Heart left ventricle (tissue), 13 donors: ENCODE results near the gene GPR137C.

Source experiments
- CTCF ChIP-seq, 12 donors: fragments of 200-600 bp; sonication (generic) in 4 of 12; IDR thresholded peaks; one replicate each; pipeline versions ENCODE4 v1.5.0 to v1.8.0; 2018 to 2022; ENCODE audit warnings: antibody characterized with exemption in 12 of 12, mild to moderate bottlenecking in 5 of 12
- POLR2A ChIP-seq, 2 donors: fragments of 450-650 bp; IDR thresholded peaks; one replicate each; pipeline ENCODE4 v1.6.1; 2017; ENCODE audit warnings: antibody characterized with exemption in 2 of 2, mild to moderate bottlenecking in 2 of 2, moderate library complexity in 2 of 2
- donor health status: ischemic (EF 13 %, LVEDD 7.1; RV severe dilation, severe dysfunction).
- donor health status: DM: no; HTN: yes; CAD: no.
- donor health status: DM: no; HTN: no; CAD: no.
- donor health status: ischemic (EF 25% LVEDD 6.9; RV normal size, moderate dysfunction).
- donor health status: ischemic (EF 25% LVEDD 5.7; RV mildly dilated, moderate dysfunction).
- donor health status: ischemic (EF 35%, LVEDD 5.7; RV mildly dilated, moderate dysfunction).
- donor health status: nonischemic (EF 11% LVEDD 7.7; RV severe dilation, severe dysfunction).
- donor health status: DM: yes; HTN: yes; CAD: no.
- donor health status: PGD.
- donor health status: ischemic (EF 29% LVEDD 5.4; RV normal size, mild dysfunction).
- donor health status: nonischemic (EF 23%, LVEDD 6.1; RV moderate dilation, normal function).

DNA sequence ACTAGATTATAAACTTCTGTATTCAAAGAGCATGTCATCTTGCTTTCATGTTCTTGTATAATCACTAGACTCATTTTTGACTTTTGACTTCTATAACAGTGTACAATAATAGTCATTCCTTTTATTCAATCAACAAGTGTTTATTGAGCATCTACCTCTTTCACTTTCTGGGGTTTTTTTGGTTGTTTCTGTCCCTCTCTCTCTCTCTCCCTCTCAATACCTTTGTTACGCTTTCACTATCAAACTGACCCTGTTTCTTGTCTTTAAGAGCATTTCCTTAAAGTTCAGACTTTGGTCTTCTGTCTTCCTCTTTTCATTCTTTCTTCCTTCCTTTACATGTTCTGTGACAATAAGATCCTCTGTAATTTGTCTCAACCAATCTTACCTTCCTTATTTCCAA lies 49.5 kb downstream of the GPR137C start:
- TF ChIP-seq CTCF (IDR thresholded peaks at IDR 0.05) (no peak), POLR2A (IDR thresholded peaks at IDR 0.05) (no peak)
